H1 (cell line): ENCODE data around the gene BABAM1. TPM values are rescaled to one million over a fixed set of nuclear protein-coding genes. Genes with fewer than 3 reads are reported as not detected.

ENCODE experiments used
- CTCF ChIA-PET: fragments of 300-600 bp; sonication (Branson Sonifier 250); formaldehyde crosslinking; loops from one replicate; lab custom pipeline; 2021; ENCODE audit not compliant: partially characterized antibody; lab: Charles Lee
- POLR2A ChIA-PET: fragments of 300-600 bp; sonication (Branson Sonifier 250); formaldehyde crosslinking; loops from one replicate; lab custom pipeline; 2021; ENCODE audit warnings: inconsistent platforms; ENCODE audit not compliant: partially characterized antibody; lab: Charles Lee
- DNase-seq, 2 experiments: peaks; one replicate each; pipeline versions ENCODE4 v3.0.0 to v3.0.0-alpha.2; 2010 to 2022; ENCODE audit warnings: low spot score in 2 of 2, low read depth in 1 of 2, mixed read lengths in 1 of 2
- FAIRE-seq: peaks from 2 replicates; lab custom pipeline; 2011; peaks lifted over from hg19 to GRCh38; lab: Jason Lieb, UNC
- H2AFZ ChIP-seq: 2 replicates; pipeline ENCODE4 v1.8.1; 2012; ENCODE audit warnings: low read length, inconsistent platforms
- H2AK5ac ChIP-seq: 2 replicates; pipeline ENCODE4 v1.6.1; 2013; ENCODE audit warnings: low read depth, low read length
- H2BK120ac ChIP-seq: replicated peaks from 2 replicates; pipeline ENCODE3; 2013; ENCODE audit warnings: low read depth, low read length, inconsistent platforms
- H2BK12ac ChIP-seq: 2 replicates; pipeline ENCODE4 v1.6.1; 2013; ENCODE audit warnings: low read depth, low read length
- H2BK15ac ChIP-seq: 2 replicates; pipeline ENCODE4 v1.6.1; 2013; ENCODE audit warnings: low read length
- H2BK20ac ChIP-seq: 2 replicates; pipeline ENCODE4 v1.6.1; 2013; ENCODE audit warnings: low read length
- H2BK5ac ChIP-seq: 2 replicates; pipeline ENCODE4 v1.6.1; 2013; ENCODE audit warnings: low read depth, low read length
- H3K14ac ChIP-seq: 2 replicates; pipeline ENCODE4 v1.6.1; 2013; ENCODE audit warnings: inconsistent platforms; ENCODE audit not compliant: insufficient read length
- H3K18ac ChIP-seq: 2 replicates; pipeline ENCODE4 v1.6.1; 2013; ENCODE audit warnings: low read length; ENCODE audit errors: extremely low read depth
- H3K23ac ChIP-seq: 2 replicates; pipeline ENCODE4 v1.6.1; 2013; ENCODE audit warnings: inconsistent platforms; ENCODE audit not compliant: insufficient read length
- H3K23me2 ChIP-seq: 2 replicates; pipeline ENCODE4 v1.6.1; 2013; ENCODE audit warnings: low read depth, low read length
- H3K27ac ChIP-seq: 2 replicates; pipeline ENCODE4 v1.6.1; 2011; ENCODE audit warnings: low read depth, low read length, inconsistent platforms
- H3K27me3 ChIP-seq, 4 experiments: replicated peaks in 1 of 4; 1 replicate in 1 of 4; 2 replicates in 3 of 4; pipeline versions ENCODE4 v1.6.1 to v1.8.1; 2011 to 2013; ENCODE audit warnings: low read length in 3 of 4, mild to moderate bottlenecking in 3 of 4, inconsistent platforms in 2 of 4, mixed read lengths in 2 of 4, moderate library complexity in 1 of 4; ENCODE audit not compliant: control insufficient read depth in 3 of 4, insufficient read depth in 3 of 4; ENCODE audit errors: extremely low read depth in 1 of 4
- H3K36me3 ChIP-seq, 4 experiments: 2 replicates each; pipeline versions ENCODE4 v1.6.1 to v1.8.1; 2011 to 2013; ENCODE audit warnings: mild to moderate bottlenecking in 4 of 4, low read length in 3 of 4, moderate library complexity in 2 of 4, control low read depth in 1 of 4, inconsistent platforms in 1 of 4; ENCODE audit not compliant: insufficient read depth in 4 of 4, control insufficient read depth in 2 of 4
- H3K4ac ChIP-seq: replicated peaks from 2 replicates; pipeline ENCODE3; 2013; ENCODE audit warnings: low read length, low read depth, mixed read lengths, inconsistent platforms; ENCODE audit not compliant: insufficient read length
- H3K4me1 ChIP-seq, 4 experiments: replicated peaks in 1 of 4; 1 replicate in 1 of 4; 2 replicates in 3 of 4; pipeline versions ENCODE4 v1.6.1 to v1.8.1; 2011 to 2013; ENCODE audit warnings: low read length in 3 of 4, inconsistent platforms in 2 of 4, mixed read lengths in 1 of 4; ENCODE audit not compliant: insufficient read depth in 4 of 4, control insufficient read depth in 3 of 4
- H3K4me2 ChIP-seq, 2 experiments: 2 replicates each; pipeline versions ENCODE4 v1.6.1 to v1.8.1; 2011 to 2013; ENCODE audit warnings: low read depth in 2 of 2, low read length in 2 of 2, control low read depth in 1 of 2, inconsistent platforms in 1 of 2, mild to moderate bottlenecking in 1 of 2; ENCODE audit not compliant: insufficient read depth in 1 of 2
- H3K4me3 ChIP-seq, 4 experiments: fragments of 200-600, 300-600 bp in 1 of 4; sonication (generic), shearing (Covaris generic), sonication (Bioruptor Twin) in 1 of 4; 2 replicates each; pipeline versions ENCODE4 v1.5.1 to v1.8.1; 2011 to 2016; ENCODE audit warnings: low read length in 4 of 4, low read depth in 3 of 4, control low read depth in 2 of 4, inconsistent platforms in 2 of 4, mild to moderate bottlenecking in 2 of 4, mixed read lengths in 1 of 4, moderate library complexity in 1 of 4; ENCODE audit not compliant: insufficient read depth in 2 of 4; ENCODE audit errors: extremely low read depth in 1 of 4
- H3K56ac ChIP-seq: replicated peaks from 2 replicates; pipeline ENCODE3; 2013; ENCODE audit warnings: low read depth, mild to moderate bottlenecking, mixed read lengths, low read length, inconsistent platforms; ENCODE audit not compliant: insufficient read length
- H3K79me1 ChIP-seq: 2 replicates; pipeline ENCODE4 v1.6.1; 2013; ENCODE audit warnings: low read depth, low read length, control low read depth
- H3K79me2 ChIP-seq, 2 experiments: 2 replicates each; pipeline versions ENCODE4 v1.6.1 to v1.8.1; 2012 to 2013; ENCODE audit warnings: low read length in 2 of 2, mild to moderate bottlenecking in 2 of 2, inconsistent platforms in 1 of 2; ENCODE audit not compliant: insufficient read depth in 2 of 2, control insufficient read depth in 1 of 2
- H3K9ac ChIP-seq, 4 experiments: replicated peaks in 1 of 4; 1 replicate in 1 of 4; 2 replicates in 3 of 4; pipeline versions ENCODE4 v1.6.1 to v1.8.1; 2011 to 2013; ENCODE audit warnings: low read depth in 3 of 4, low read length in 3 of 4, control low read depth in 2 of 4, mild to moderate bottlenecking in 2 of 4, moderate library complexity in 2 of 4, inconsistent platforms in 1 of 4; ENCODE audit errors: extremely low read depth in 1 of 4
- H3K9me3 ChIP-seq, 2 experiments: 2 replicates each; pipeline versions ENCODE4 v1.6.1 to v1.8.1; 2012 to 2013; ENCODE audit warnings: mild to moderate bottlenecking in 2 of 2, moderate library complexity in 2 of 2, control low read depth in 1 of 2, inconsistent platforms in 1 of 2, low read depth in 1 of 2, low read length in 1 of 2, mixed read lengths in 1 of 2; ENCODE audit not compliant: insufficient read depth in 2 of 2
- H4K20me1 ChIP-seq, 2 experiments: replicated peaks in 1 of 2; 2 replicates each; pipeline versions ENCODE3 to v1.8.1; 2011 to 2013; ENCODE audit warnings: inconsistent platforms in 2 of 2, low read length in 2 of 2, mild to moderate bottlenecking in 1 of 2; ENCODE audit not compliant: insufficient read depth in 2 of 2, control insufficient read depth in 1 of 2
- H4K5ac ChIP-seq: 2 replicates; pipeline ENCODE4 v1.6.1; 2013; ENCODE audit warnings: low read length, low read depth, mixed read lengths, inconsistent platforms; ENCODE audit not compliant: insufficient read length
- H4K8ac ChIP-seq: 2 replicates; pipeline ENCODE4 v1.8.0; 2013; ENCODE audit warnings: mild to moderate bottlenecking, moderate library complexity, low read length, inconsistent platforms; ENCODE audit not compliant: insufficient read depth; ENCODE audit errors: extremely low read depth
- H4K91ac ChIP-seq: replicated peaks from 2 replicates; pipeline ENCODE3; 2013; ENCODE audit warnings: low read length, mixed read lengths, inconsistent platforms; ENCODE audit not compliant: insufficient read length
- BRCA1 ChIP-seq: IDR thresholded peaks from 2 replicates; pipeline ENCODE4 v1.6.1; 2012; ENCODE audit warnings: low read depth, low read length, improper control_type of control experiment
- CREB1 ChIP-seq: IDR thresholded peaks from 2 replicates; pipeline ENCODE4 v1.6.1; 2012; ENCODE audit warnings: inconsistent platforms
- CTBP2 ChIP-seq: IDR thresholded peaks from 2 replicates; pipeline ENCODE4 v1.7.0; 2011; ENCODE audit warnings: borderline replicate concordance, mild to moderate bottlenecking, moderate library complexity, mixed read lengths, low read length; ENCODE audit not compliant: insufficient read depth, insufficient read length
- EGR1 ChIP-seq: IDR thresholded peaks from 2 replicates; pipeline ENCODE4 v1.6.1; 2011; ENCODE audit warnings: low read depth, low read length, borderline replicate concordance
- HDAC6 ChIP-seq: IDR thresholded peaks from one replicate; pipeline ENCODE4 v1.7.1; 2012; ENCODE audit warnings: low read depth, mild to moderate bottlenecking, inconsistent platforms, low read length, moderate library complexity
- KDM5A ChIP-seq: fragments of 200-600 bp; IDR thresholded peaks from 2 replicates; pipeline ENCODE4 v1.7.1; 2012; ENCODE audit warnings: mild to moderate bottlenecking, low read length, inconsistent platforms, mixed read lengths
- PHF8 ChIP-seq: fragments of 200-600 bp; sonication (generic); conservative IDR thresholded peaks from 2 replicates; pipeline ENCODE4 v1.7.1; 2012; ENCODE audit warnings: low read depth, mild to moderate bottlenecking, inconsistent platforms, low read length, moderate library complexity
- POLR2AphosphoS5 ChIP-seq: IDR thresholded peaks from 2 replicates; pipeline ENCODE4 v1.6.1; 2011; ENCODE audit warnings: low read depth, low read length
- RNF2 ChIP-seq: fragments of 200-900, 300-1000 bp; sonication (generic); IDR thresholded peaks from 2 replicates; pipeline ENCODE4 v1.7.1; 2016; ENCODE audit warnings: borderline replicate concordance, low read depth, mild to moderate bottlenecking, antibody characterized with exemption, low read length; ENCODE audit not compliant: poor library complexity, severe bottlenecking; ENCODE audit errors: missing control alignments
- SIRT6 ChIP-seq: IDR thresholded peaks from one replicate; pipeline ENCODE4 v1.7.1; 2012; ENCODE audit warnings: low read length, inconsistent platforms
- SRF ChIP-seq: IDR thresholded peaks from 2 replicates; pipeline ENCODE4 v1.6.1; 2011; ENCODE audit warnings: mild to moderate bottlenecking, low read depth, low read length, moderate library complexity
- TBP ChIP-seq: IDR thresholded peaks from 2 replicates; pipeline ENCODE4 v1.6.1; 2011; ENCODE audit warnings: low read depth, low read length, improper control_type of control experiment
- TCF12 ChIP-seq: IDR thresholded peaks from 2 replicates; pipeline ENCODE4 v1.6.1; 2011; ENCODE audit warnings: low read depth, mild to moderate bottlenecking, low read length
- ZNF274 ChIP-seq: IDR thresholded peaks from 2 replicates; pipeline ENCODE4 v1.7.0; 2012; ENCODE audit warnings: low read length, borderline replicate concordance; ENCODE audit errors: extremely low read depth
- WGBS, 2 experiments: shearing (Covaris generic) in 1 of 2; methylation state at CpG; one replicate each; pipeline versions ENCODE4 v1.1.6 to v1.1.7; 2013 to 2015; ENCODE audit warnings: low lambda C conversion rate in 2 of 2, mixed read lengths in 2 of 2, inconsistent platforms in 1 of 2, low coverage in 1 of 2, missing lambda C conversion rate in 1 of 2; ENCODE audit not compliant: insufficient replicate concordance in 2 of 2, insufficient coverage in 1 of 2, insufficient read length in 1 of 2; ENCODE audit errors: extremely low coverage in 1 of 2, missing lambda C conversion rate in 1 of 2; 5-methylcytosine and 5-hydroxymethylcytosine counted together
- polyA plus RNA-seq, 7 experiments: library from polyadenylated mRNA; depleted of rRNA in 3 of 7; stranded (reverse) in 5 of 7; unstranded in 2 of 7; fragments of >200 nt in 5 of 7; fragments of 200-250 nt in 2 of 7; gene quantifications; 1 replicate in 5 of 7; 2 replicates in 1 of 7; 4 replicates in 1 of 7; pipeline versions ENCODE4 v1.2.1 to v1.2.3, GENCODE V29; 2011 to 2013; ENCODE audit warnings: missing spikeins in 2 of 7, mixed read lengths in 2 of 7
- total RNA-seq: library from RNA; stranded (reverse); fragmentation: NEBNext Ultra II Directional; extraction: Animal tissue kit (Norgen Biotek cat#: 25700); gene quantifications from 2 replicates; pipeline ENCODE4 v1.2.1, GENCODE V29; 2021

BABAM1 gene
- total and polyA plus RNA-seq, 2 of the 8 experiments (the other 6 are each of a cell fraction or from before 2014, with no cell fraction given): 127 to 133 TPM

DNA sequence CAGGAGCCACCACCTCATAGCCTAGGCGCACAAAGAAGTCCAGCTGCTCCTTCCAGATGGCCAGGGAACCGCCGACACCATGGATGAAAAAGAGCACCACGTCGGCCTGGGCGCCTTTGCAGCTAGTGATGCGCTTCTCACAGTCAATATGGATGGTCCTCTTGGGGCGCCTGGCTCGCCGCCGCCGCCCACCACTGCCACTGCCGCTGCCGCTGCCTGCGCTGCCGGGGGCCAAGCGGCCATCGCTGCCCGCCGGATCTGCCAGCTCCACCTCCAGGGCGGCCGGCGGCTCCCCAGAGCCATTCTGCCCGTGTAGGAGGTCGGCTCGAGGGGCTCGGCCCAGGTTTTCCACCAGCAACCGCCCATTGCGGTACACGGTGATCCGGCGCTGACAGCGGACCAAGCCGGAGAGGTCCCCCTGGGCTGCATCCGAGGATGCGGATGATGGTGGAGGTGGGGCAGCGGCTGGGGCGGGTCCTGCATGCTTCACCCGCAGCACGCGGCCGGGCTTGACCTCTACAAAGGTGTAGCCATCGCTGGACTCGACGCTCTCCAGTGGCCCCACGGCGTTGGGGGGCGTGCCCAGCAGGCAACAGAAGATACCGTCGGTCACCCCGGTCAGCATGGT is 33.9 kb downstream of the BABAM1 start:
- Histone ChIP-seq H3K9me3 (peaks cover 0 to 3% of the 10 kb centered on the region in 2 experiments; a peak in 1 of 4 replicates), H3K56ac (no peak overlapping the region), H4K20me1 (peaks cover 1 to 8% of the 10 kb centered on the region in 2 experiments), H2BK5ac (no peak overlapping the region), H3K79me1 (peaks cover 4% of the 10 kb centered on the region), H4K8ac (no peak overlapping the region), H3K27ac (no peak overlapping the region), H3K14ac (no peak overlapping the region), H3K4me1 (peaks cover 12 to 21% (median 14%) of the 10 kb centered on the region in 4 experiments), H3K4me2 (no peak overlapping the region; a peak in 1 of 4 replicates), H3K4me3 (no peak overlapping the region), H4K91ac (no peak overlapping the region), H2AK5ac (no peak overlapping the region), H3K23me2 (peaks cover 3% of the 10 kb centered on the region; the same call in 1 of the 2 replicates), H3K23ac (no peak overlapping the region), H3K27me3 (no peaks in the 10 kb centered on the region), H3K18ac (no peak overlapping the region), H2BK15ac (no peak overlapping the region), H2AFZ (no peak overlapping the region), H2BK12ac (peak overlapping the region; percentile 63; the same call in 1 of the 2 replicates), H3K4ac (no peak overlapping the region), H2BK120ac (no peak overlapping the region), H3K79me2 (no peaks in the 10 kb centered on the region; a peak in 1 of 4 replicates), H3K9ac (no peak overlapping the region), H3K36me3 (peaks cover 0 to 19% (median 7%) of the 10 kb centered on the region in 4 experiments; a peak in 5 of 8 replicates), H4K5ac (no peak overlapping the region), H2BK20ac (no peak overlapping the region)
- 96% methylated on average over 51 of the region's 51 CpGs; no CpG with 5 or more reads in 1 of the 2 experiments for WGBS, 2 experiments
- FAIRE-seq: no peak
- DNase-seq: no peak
- CTCF ChIA-PET: no interaction called here
- POLR2A ChIA-PET: interaction anchor here (0.7 to 1.1 kb wide), 3 partner anchors 9 to 27 kb away, joined by 3 read pairs; partner anchors contain the start of gene ANKLE1
- no peak for TF ChIP-seq TCF12
- no peak for TF ChIP-seq SRF
- TF ChIP-seq HDAC6: no peak
- TF ChIP-seq SIRT6: no peak
- no peak for TF ChIP-seq PHF8
- no peak for TF ChIP-seq CREB1
- no peak for TF ChIP-seq BRCA1
- TF ChIP-seq RNF2: no peak
- TF ChIP-seq TBP: no peak
- no peak for TF ChIP-seq EGR1
- TF ChIP-seq ZNF274: no peak
- no peak for TF ChIP-seq CTBP2
- no peak for TF ChIP-seq POLR2AphosphoS5
- TF ChIP-seq KDM5A: no peak
